Measurements from ENCODE around the gene FAM200C.

FAM200C gene

GRCh38 chr5:160363211-160363610 is 36.6 kb downstream of the FAM200C start:
- CTCF ChIA-PET, result interaction anchor here (1.0 kb wide), 1 partner anchor 18 kb away, joined by 6 read pairs; no protein-coding TSS in a partner anchor
- POLR2A ChIA-PET, result no interaction called here
- no peak for TF ChIP-seq PKNOX1 (IDR thresholded peaks at IDR 0.05)
- TF ChIP-seq NFRKB (IDR thresholded peaks at IDR 0.05), result no peak
- no peak for TF ChIP-seq HDGF (IDR thresholded peaks at IDR 0.05; ENCODE audit: borderline replicate concordance)
- no peak for TF ChIP-seq L3MBTL2 (conservative IDR thresholded peaks at IDR 0.05)

GRCh38 chr5:160361624-160362228 is 38.1 kb downstream of the FAM200C start:
- no peak for DNase-seq (ENCODE audit: extremely low spot score)
- ChIA-PET CTCF (interaction anchor here (1.0 to 2.2 kb wide), 2 partner anchors 9 to 29 kb away, joined by 3 to 11 read pairs; partner anchors contain the start of gene C1QTNF2), POLR2A (interaction anchor here (0.8 kb wide), 1 partner anchor 39 kb away, joined by 3 read pairs; no protein-coding TSS in a partner anchor)
- no peak for TF ChIP-seq TARDBP (IDR thresholded peaks at IDR 0.05)
- TF ChIP-seq CTBP1 (IDR thresholded peaks at IDR 0.05; ENCODE audit: borderline replicate concordance), result no peak
- TF ChIP-seq LEF1 (IDR thresholded peaks at IDR 0.05; ENCODE audit: borderline replicate concordance), result no peak
- TF ChIP-seq L3MBTL2 (conservative IDR thresholded peaks at IDR 0.05), result no peak
- TF ChIP-seq FOXM1 (IDR thresholded peaks at IDR 0.05; ENCODE audit: borderline replicate concordance), result no peak
- TF ChIP-seq NFRKB (IDR thresholded peaks at IDR 0.05), result no peak
- no peak for TF ChIP-seq SUZ12 (IDR thresholded peaks at IDR 0.05)
- TF ChIP-seq FOXA1 (IDR thresholded peaks at IDR 0.05), result no peak
- no peak for TF ChIP-seq HDGF (IDR thresholded peaks at IDR 0.05; ENCODE audit: borderline replicate concordance)
- TF ChIP-seq ZNF384 (IDR thresholded peaks at IDR 0.05), result no peak
- no peak for TF ChIP-seq BHLHE40 (IDR thresholded peaks at IDR 0.05; ENCODE audit: borderline replicate concordance)

More at GRCh38 chr5:160363211-160363610, 36.6 kb downstream of the FAM200C start:
- no peak for DNase-seq (ENCODE audit: extremely low spot score)

GRCh38 chr5:160360310-160360709 is 39.5 kb downstream of the FAM200C start:
- CTCF ChIA-PET, result interaction anchor here (1.0 to 2.2 kb wide), 3 partner anchors 10 to 31 kb away, joined by 3 to 11 read pairs (median 8); partner anchors contain the start of gene C1QTNF2
- POLR2A ChIA-PET, result no interaction called here
- no peak for DNase-seq (ENCODE audit: extremely low spot score)
- TF ChIP-seq FOXM1 (IDR thresholded peaks at IDR 0.05; ENCODE audit: borderline replicate concordance) (no peak), BHLHE40 (IDR thresholded peaks at IDR 0.05; ENCODE audit: borderline replicate concordance) (no peak), SP1 (IDR thresholded peaks at IDR 0.05) (no peak), HDGF (IDR thresholded peaks at IDR 0.05; ENCODE audit: borderline replicate concordance) (no peak), PKNOX1 (IDR thresholded peaks at IDR 0.05) (no peak), L3MBTL2 (conservative IDR thresholded peaks at IDR 0.05) (no peak), NFRKB (IDR thresholded peaks at IDR 0.05) (no peak), ARNT (IDR thresholded peaks at IDR 0.05) (no peak), SUZ12 (IDR thresholded peaks at IDR 0.05) (no peak)

- DNase-seq (ENCODE audit: extremely low spot score), result no peak
- no peak for TF ChIP-seq ELF4 (IDR thresholded peaks at IDR 0.05)
- no peak for TF ChIP-seq L3MBTL2 (conservative IDR thresholded peaks at IDR 0.05)
- CTCF ChIA-PET, result interaction anchor here (1.7 to 2.2 kb wide), 2 partner anchors 15 to 31 kb away, joined by 8 to 11 read pairs; no protein-coding TSS in a partner anchor
- POLR2A ChIA-PET, result no interaction called here
Measured at GRCh38 chr5:160359816-160360215, 40.0 kb downstream of the FAM200C start.

GRCh38 chr5:160359242-160359641 is 40.6 kb downstream of the FAM200C start:
- CTCF ChIA-PET, result interaction anchor here (1.7 kb wide), 1 partner anchor 14 kb away, joined by 8 read pairs; no protein-coding TSS in a partner anchor
- no peak for DNase-seq (ENCODE audit: extremely low spot score)
- TF ChIP-seq ARNT (IDR thresholded peaks at IDR 0.05) (no peak), PKNOX1 (IDR thresholded peaks at IDR 0.05) (no peak), FOXM1 (IDR thresholded peaks at IDR 0.05; ENCODE audit: borderline replicate concordance) (no peak)
- POLR2A ChIA-PET, result no interaction called here

GRCh38 chr5:160357861-160358411 is 41.9 kb downstream of the FAM200C start:
- DNase-seq (ENCODE audit: extremely low spot score), result no peak
- ChIA-PET POLR2A (no interaction called here), CTCF (no interaction called here)
- TF ChIP-seq BHLHE40 (IDR thresholded peaks at IDR 0.05; ENCODE audit: borderline replicate concordance), result no peak

GRCh38 chr5:160357394-160357793 is 42.5 kb downstream of the FAM200C start:
- TF ChIP-seq TARDBP (IDR thresholded peaks at IDR 0.05) (no peak), SP1 (IDR thresholded peaks at IDR 0.05) (no peak), CTBP1 (IDR thresholded peaks at IDR 0.05; ENCODE audit: borderline replicate concordance) (no peak), FOXM1 (IDR thresholded peaks at IDR 0.05; ENCODE audit: borderline replicate concordance) (no peak), ARNT (IDR thresholded peaks at IDR 0.05) (no peak), HDGF (IDR thresholded peaks at IDR 0.05; ENCODE audit: borderline replicate concordance) (no peak)
- POLR2A ChIA-PET, result no interaction called here
- no peak for DNase-seq (ENCODE audit: extremely low spot score)
- CTCF ChIA-PET, result interaction anchor here (0.6 to 0.7 kb wide), 2 partner anchors 12 to 1576 kb away, joined by 3 to 4 read pairs; no protein-coding TSS in a partner anchor
